Endothelial cell of coronary artery (primary cell): ENCODE results near the gene PPARA. TPM values are rescaled to one million over a fixed set of nuclear protein-coding genes. Genes with fewer than 3 reads are reported as not detected.

Experiments
- total RNA-seq: library from RNA; depleted of rRNA; stranded (reverse); fragments of >200 nt; gene quantifications from 2 replicates; pipeline ENCODE4 v1.2.3, GENCODE V29; 2014

PPARA gene
- 5.4 and 10.2 TPM in 2 replicates for total RNA-seq

DNA sequence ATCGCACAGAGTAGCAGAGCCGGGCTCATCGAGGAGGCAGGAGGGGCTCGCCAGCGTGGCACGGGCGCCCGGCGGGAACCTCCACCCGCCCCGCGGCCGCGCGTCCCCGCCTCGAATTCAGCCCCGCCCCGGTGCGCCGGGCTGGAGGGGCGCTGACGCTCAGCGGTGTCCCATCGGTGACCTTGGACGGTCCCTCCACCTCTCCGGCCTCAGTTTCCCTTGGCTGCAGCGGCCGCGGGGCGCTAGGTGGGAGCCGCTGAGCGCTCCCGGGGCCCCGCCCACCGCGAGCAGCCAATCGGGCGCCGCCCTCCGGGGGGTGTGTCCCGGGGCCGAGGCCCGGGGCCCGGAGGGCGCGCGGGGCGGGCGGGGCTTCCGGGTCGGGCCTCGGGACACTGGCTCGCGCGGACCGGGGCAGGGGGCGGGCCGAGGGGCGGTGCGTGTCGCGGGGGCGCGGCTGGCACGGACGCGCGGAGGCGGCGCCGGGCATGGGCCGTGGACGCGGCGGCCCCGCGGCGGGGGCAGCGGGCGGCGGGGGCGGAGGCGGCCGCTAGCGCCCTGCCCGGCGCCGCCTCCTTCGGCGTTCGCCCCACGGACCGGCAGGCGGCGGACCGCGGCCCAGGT is at the start of gene PPARA:
Gene PPARA (plus strand): TSS at position 493 of the 621 bp plus-strand sequence. CDS start 47,858 bp downstream, outside the sequence.

GRCh38 chr22:46250035-46250782 is 99.9 kb downstream of the PPARA start, which contains the start of gene CDPF1:
Gene CDPF1 (minus strand): TSS chr22:46250293. CDS start chr22:46248284, 2,009 bp downstream.

GRCh38 chr22:46263216-46263590 is 112.9 kb downstream of the PPARA start, which contains the start of gene PKDREJ:
Gene PKDREJ (minus strand): TSS chr22:46263343. CDS start chr22:46263322, 21 bp downstream.

DNA sequence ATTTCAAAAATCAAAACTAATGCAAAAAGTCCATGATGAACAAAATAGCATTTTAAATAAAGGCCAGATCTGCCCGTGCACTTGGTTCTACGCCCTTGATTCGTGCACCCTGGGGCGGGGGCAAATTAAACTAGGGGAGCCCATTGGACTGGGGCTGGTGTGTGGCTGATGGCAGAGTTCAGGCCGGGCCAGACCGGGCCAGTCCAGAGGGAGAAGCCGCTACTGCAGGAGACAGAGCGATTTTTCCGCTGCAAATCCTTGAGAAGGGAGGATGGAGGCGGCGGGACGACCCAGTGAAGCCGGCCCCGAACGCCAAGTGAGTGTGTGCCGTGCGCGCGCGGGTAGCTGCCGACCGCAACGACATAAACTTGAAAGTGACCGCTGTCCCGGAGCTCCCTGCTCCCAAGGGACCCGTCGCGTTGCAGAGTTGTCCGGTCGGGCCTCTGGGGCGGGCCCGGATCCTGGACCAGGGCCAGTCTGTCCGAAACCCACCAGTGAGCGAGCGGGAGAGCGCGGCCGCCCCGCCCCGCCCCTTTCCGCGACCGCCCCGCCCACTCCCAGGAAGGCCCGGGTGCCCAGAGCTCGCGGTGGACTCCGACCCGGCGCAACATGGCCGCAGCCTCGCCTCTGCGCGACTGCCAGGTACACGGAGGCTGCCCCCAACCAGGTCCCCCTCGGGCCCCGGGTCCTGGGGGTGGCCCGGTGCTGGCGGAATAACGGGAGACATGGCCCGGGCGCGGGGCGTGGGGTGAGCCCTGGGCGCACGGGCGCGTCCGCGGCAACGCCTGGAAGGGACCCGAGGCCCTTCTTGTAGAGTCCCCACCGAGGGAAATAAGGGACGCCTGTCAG is 117.3 kb downstream of the PPARA start, which contains the start of gene TTC38:
Gene TTC38 (plus strand): TSS at position 578 of the 849 bp plus-strand sequence. CDS start 32 bp downstream, at position 610.

Other genes starting within 250 kb of the PPARA start
- gene WNT7B, start 173.4 kb upstream of the PPARA start, total RNA-seq, result under 0.01 TPM in 1 of 2 replicates, not detected in the other
- 6.1 and 9.1 TPM in 2 replicates for gene CDPF1, start 99.8 kb downstream of the PPARA start, total RNA-seq
- gene PKDREJ, start 112.8 kb downstream of the PPARA start, total RNA-seq, result under 0.01 TPM in 1 of 2 replicates, not detected in the other
- gene TTC38, start 117.5 kb downstream of the PPARA start, total RNA-seq, result 21.6 and 27.2 TPM in 2 replicates
- 3.6 and 8.3 TPM in 2 replicates for gene GTSE1, start 146.3 kb downstream of the PPARA start, total RNA-seq
- gene TRMU, start 185.2 kb downstream of the PPARA start, total RNA-seq, result 35.1 and 36.0 TPM in 2 replicates